SU-DHL-6 (cell line): ENCODE measurements around the gene GRAP2.

ENCODE experiments used
- EZH2phosphoT487 ChIP-seq: fragments of 200-600 bp; sonication (generic), shearing (Covaris generic); conservative IDR thresholded peaks from 2 replicates; pipeline ENCODE4 v1.6.1; 2018; ENCODE audit warnings: mild to moderate bottlenecking, antibody characterized with exemption, low read length, moderate library complexity, mixed read lengths
- TF ChIP-seq, protein P1 (sequence below): fragments of 200-600 bp; sonication (generic); IDR thresholded peaks from one replicate; pipeline ENCODE4 v1.5.1; 2017; ENCODE audit warnings: antibody characterized with exemption, mild to moderate bottlenecking, low read length, moderate library complexity; ENCODE audit not compliant: insufficient read depth, poor library complexity, severe bottlenecking

DNA sequence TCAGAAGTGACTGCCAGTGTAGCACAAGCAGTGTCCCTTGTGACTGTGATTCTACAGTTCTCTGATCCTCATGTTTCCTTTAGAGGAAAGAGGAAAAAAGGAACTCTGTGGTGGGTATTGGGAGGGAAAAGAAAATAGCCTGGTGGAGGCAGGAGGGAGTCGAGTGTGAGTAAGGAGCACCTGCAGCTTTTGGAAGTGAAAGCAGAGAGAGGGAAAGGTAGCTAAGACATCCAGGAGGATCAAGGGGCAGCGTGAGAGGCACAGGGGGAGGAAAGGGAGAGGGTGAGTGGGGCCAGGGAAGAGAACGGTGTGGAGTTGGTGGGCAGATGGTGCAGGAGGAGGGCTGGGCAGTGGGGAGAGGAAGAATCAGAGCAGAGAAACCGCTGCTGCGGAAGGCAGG is 71.8 kb downstream of the GRAP2 start:
- TF ChIP-seq, protein P1, sequence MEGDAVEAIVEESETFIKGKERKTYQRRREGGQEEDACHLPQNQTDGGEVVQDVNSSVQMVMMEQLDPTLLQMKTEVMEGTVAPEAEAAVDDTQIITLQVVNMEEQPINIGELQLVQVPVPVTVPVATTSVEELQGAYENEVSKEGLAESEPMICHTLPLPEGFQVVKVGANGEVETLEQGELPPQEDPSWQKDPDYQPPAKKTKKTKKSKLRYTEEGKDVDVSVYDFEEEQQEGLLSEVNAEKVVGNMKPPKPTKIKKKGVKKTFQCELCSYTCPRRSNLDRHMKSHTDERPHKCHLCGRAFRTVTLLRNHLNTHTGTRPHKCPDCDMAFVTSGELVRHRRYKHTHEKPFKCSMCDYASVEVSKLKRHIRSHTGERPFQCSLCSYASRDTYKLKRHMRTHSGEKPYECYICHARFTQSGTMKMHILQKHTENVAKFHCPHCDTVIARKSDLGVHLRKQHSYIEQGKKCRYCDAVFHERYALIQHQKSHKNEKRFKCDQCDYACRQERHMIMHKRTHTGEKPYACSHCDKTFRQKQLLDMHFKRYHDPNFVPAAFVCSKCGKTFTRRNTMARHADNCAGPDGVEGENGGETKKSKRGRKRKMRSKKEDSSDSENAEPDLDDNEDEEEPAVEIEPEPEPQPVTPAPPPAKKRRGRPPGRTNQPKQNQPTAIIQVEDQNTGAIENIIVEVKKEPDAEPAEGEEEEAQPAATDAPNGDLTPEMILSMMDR: no peak
- TF ChIP-seq EZH2phosphoT487: no peak
